ENCODE results near the gene TMEM35B.
"Not testable (repeated sequence)": the region's sequence is repeated elsewhere in the genome, so short reads cannot be mapped to it uniquely, and the experiment has no call there.

Gene TMEM35B

GRCh38 chr1:34988581-34988980, 3.4 kb upstream of the TMEM35B start:
- Histone ChIP-seq H3K36me3 (ENCODE audit: insufficient read depth, low read depth, low read length) (peaks cover 11% of the 10 kb centered on the region; the same call in 1 of the 2 replicates), H3K27me3 (ENCODE audit: insufficient read depth, low read length) (no peaks in the 10 kb centered on the region), H3K9ac (ENCODE audit: low read depth, low read length) (no peak overlapping the region)

GRCh38 chr1:34988147-34988546, 3.0 kb upstream of the TMEM35B start:
- Histone ChIP-seq H3K4me3 (ENCODE audit: low read length) (no peak overlapping the region), H3K36me3 (ENCODE audit: insufficient read depth, low read depth, low read length) (peaks cover 11% of the 10 kb centered on the region; the same call in 1 of the 2 replicates), H3K27me3 (ENCODE audit: insufficient read depth, low read length) (no peaks in the 10 kb centered on the region), H3K9ac (ENCODE audit: low read depth, low read length) (no peak overlapping the region), H3K4me1 (ENCODE audit: insufficient read depth, low read length) (peaks cover 4% of the 10 kb centered on the region; the same call in 1 of the 2 replicates), H3K27ac (ENCODE audit: low read length) (no peak overlapping the region), H3K9me3 (ENCODE audit: insufficient read depth, low read depth, low read length) (no peaks in the 10 kb centered on the region)

More at GRCh38 chr1:34988581-34988980, 3.4 kb upstream of the TMEM35B start:
- H3K4me1 ChIP-seq (ENCODE audit: insufficient read depth, low read length): peaks cover 4% of the 10 kb centered on the region; the same call in 1 of the 2 replicates
- no peak overlapping the region for H3K4me3 ChIP-seq (ENCODE audit: low read length)
- H3K27ac ChIP-seq (ENCODE audit: low read length): no peak overlapping the region
- H3K9me3 ChIP-seq (ENCODE audit: insufficient read depth, low read depth, low read length): no peaks in the 10 kb centered on the region

- H3K4me3 ChIP-seq (ENCODE audit: low read length): no peak overlapping the region
- no peak overlapping the region for H3K27ac ChIP-seq (ENCODE audit: low read length)
- H3K36me3 ChIP-seq (ENCODE audit: insufficient read depth, low read depth, low read length): peaks cover 9% of the 10 kb centered on the region; the same call in 1 of the 2 replicates
- peaks cover 4% of the 10 kb centered on the region; the same call in 1 of the 2 replicates for H3K4me1 ChIP-seq (ENCODE audit: insufficient read depth, low read length)
- no peaks in the 10 kb centered on the region for H3K9me3 ChIP-seq (ENCODE audit: insufficient read depth, low read depth, low read length)
- H3K27me3 ChIP-seq (ENCODE audit: insufficient read depth, low read length): no peaks in the 10 kb centered on the region
- H3K9ac ChIP-seq (ENCODE audit: low read depth, low read length): no peak overlapping the region
Observed at GRCh38 chr1:34987018-34987417, 1.9 kb upstream of the TMEM35B start.

DNA sequence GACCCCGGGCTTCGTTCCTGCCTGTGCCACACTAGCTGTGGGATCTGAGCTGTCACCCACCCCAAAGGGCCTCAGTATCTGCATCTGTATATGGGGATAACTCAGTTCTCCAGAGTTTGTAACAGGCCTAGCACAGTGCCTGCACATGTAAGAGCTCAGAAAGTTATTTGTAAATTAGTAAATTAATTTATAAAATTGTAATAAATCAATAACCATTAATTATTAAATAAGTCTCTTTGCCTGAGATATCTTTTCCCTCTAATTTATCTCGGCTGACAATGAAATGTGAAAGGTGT, 410 bp upstream of the TMEM35B start:
- H3K27ac ChIP-seq (ENCODE audit: low read length); H3K4me1 ChIP-seq (ENCODE audit: insufficient read depth, low read length): not testable (repeated sequence)
- H3K9ac ChIP-seq (ENCODE audit: low read depth, low read length): peak overlapping the region; percentile 71; the same call in 1 of the 2 replicates

DNA sequence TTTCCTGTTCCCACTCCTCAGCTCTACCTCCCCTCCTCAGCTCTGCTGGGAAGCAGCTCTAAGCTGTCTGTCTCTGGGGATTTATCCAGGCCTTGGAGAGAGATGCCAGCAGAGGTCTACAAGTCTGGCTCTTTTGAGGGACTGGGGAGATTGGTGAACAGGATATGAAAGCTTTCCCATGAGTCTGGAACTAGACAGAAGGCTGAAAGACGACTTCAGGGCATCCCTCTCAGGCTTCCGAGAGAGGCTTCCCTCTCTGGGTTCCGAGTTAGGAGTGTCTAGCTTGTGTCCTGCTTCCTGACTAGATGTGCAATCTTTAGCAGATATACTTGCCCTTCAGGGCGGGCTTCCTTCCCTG, 733 bp downstream of the TMEM35B start:
- H3K4me1 ChIP-seq (ENCODE audit: insufficient read depth, low read length): peaks cover 4% of the 10 kb centered on the region; the same call in 1 of the 2 replicates
- H3K9me3 ChIP-seq (ENCODE audit: insufficient read depth, low read depth, low read length): no peaks in the 10 kb centered on the region
- H3K9ac ChIP-seq (ENCODE audit: low read depth, low read length): peak overlapping the region; percentile 71; the same call in 1 of the 2 replicates
- H3K36me3 ChIP-seq (ENCODE audit: insufficient read depth, low read depth, low read length): peaks cover 7% of the 10 kb centered on the region
- no peak overlapping the region for H3K27ac ChIP-seq (ENCODE audit: low read length)
- no peaks in the 10 kb centered on the region for H3K27me3 ChIP-seq (ENCODE audit: insufficient read depth, low read length)
- peak overlapping the region; percentile 80 for H3K4me3 ChIP-seq (ENCODE audit: low read length)

More for the DNA sequence above, 410 bp upstream of the TMEM35B start:
- H3K27me3 ChIP-seq (ENCODE audit: insufficient read depth, low read length); H3K9me3 ChIP-seq (ENCODE audit: insufficient read depth, low read depth, low read length); H3K36me3 ChIP-seq (ENCODE audit: insufficient read depth, low read depth, low read length): not testable (repeated sequence)
- peak overlapping the region; percentile 80 for H3K4me3 ChIP-seq (ENCODE audit: low read length)

DNA sequence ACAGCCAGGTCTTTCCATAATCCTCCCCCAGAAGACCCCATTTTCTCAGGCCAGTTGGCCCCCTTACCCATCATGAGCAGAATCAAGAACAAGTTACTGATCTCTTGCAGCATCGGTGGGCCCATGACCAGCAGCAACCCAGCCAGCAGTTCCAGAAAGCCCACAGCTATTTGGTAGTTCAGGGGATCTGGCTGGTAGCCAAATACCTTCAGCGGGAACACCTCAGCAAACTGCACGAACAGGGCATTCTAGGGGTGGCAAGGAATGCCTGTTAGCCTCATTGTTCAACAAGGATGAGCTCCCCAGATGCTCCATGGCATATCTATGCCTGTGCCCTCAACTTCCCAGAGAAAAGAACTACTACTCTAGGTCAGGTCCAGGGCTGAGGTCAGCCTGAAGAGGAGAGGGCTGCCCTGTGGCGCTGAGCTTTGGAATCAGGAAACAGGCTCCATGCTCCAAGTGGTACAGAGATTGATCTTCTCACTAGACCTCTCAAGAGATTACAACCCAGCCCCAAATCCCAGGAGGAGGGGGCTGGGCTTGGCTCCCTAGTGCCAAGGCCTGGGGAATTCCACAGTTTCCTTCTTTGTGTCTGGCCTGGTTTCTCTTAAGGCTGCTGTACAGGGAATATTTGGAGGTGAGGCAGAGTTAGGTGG, 1.3 kb downstream of the TMEM35B start:
- no peaks in the 10 kb centered on the region for H3K27me3 ChIP-seq (ENCODE audit: insufficient read depth, low read length)
- H3K9me3 ChIP-seq (ENCODE audit: insufficient read depth, low read depth, low read length): no peaks in the 10 kb centered on the region
- H3K36me3 ChIP-seq (ENCODE audit: insufficient read depth, low read depth, low read length): peaks cover 7% of the 10 kb centered on the region
- H3K4me1 ChIP-seq (ENCODE audit: insufficient read depth, low read length): peaks cover 4% of the 10 kb centered on the region; the same call in 1 of the 2 replicates
- H3K4me3 ChIP-seq (ENCODE audit: low read length): peak overlapping the region; percentile 80
- H3K9ac ChIP-seq (ENCODE audit: low read depth, low read length): peak overlapping the region; percentile 71; the same call in 1 of the 2 replicates
- no peak overlapping the region for H3K27ac ChIP-seq (ENCODE audit: low read length)

DNA sequence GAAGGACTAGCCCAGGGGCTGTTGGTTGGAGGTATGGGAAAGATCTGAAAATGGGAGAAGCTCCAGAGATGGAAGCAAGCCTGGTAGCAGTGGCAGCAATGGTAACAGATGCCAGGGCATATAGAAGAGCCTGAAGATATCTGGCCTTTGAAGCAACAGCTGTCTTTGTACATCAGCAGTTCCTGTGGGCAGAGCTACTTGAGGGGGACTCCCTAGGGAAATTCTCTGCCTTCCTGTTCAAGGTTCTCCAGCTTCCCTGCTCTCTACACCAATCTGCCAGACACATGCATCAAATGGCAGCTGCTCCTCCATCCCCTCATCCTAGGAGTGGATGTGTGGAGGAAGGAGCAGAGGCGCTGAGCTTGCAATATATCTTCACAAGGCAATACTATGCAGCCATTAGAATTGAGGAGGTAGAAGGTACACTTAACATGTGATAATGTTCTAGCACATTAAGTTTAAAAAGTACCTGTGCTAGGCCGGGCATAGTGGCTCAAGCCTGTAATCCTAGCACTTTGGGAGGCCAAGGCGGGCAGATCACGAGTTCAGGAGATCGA, 2.2 kb downstream of the TMEM35B start:
- no peak overlapping the region for H3K4me3 ChIP-seq (ENCODE audit: low read length)
- H3K36me3 ChIP-seq (ENCODE audit: insufficient read depth, low read depth, low read length): no peaks in the 10 kb centered on the region; the same call in 1 of the 2 replicates
- no peaks in the 10 kb centered on the region for H3K9me3 ChIP-seq (ENCODE audit: insufficient read depth, low read depth, low read length)
- H3K4me1 ChIP-seq (ENCODE audit: insufficient read depth, low read length): peaks cover 4% of the 10 kb centered on the region; the same call in 1 of the 2 replicates
- H3K27me3 ChIP-seq (ENCODE audit: insufficient read depth, low read length): no peaks in the 10 kb centered on the region
- no peak overlapping the region for H3K9ac ChIP-seq (ENCODE audit: low read depth, low read length)
- no peak overlapping the region for H3K27ac ChIP-seq (ENCODE audit: low read length)

- H3K4me1 ChIP-seq (ENCODE audit: insufficient read depth, low read length): peaks cover 4% of the 10 kb centered on the region; the same call in 1 of the 2 replicates
- no peak overlapping the region for H3K4me3 ChIP-seq (ENCODE audit: low read length)
- no peak overlapping the region for H3K9ac ChIP-seq (ENCODE audit: low read depth, low read length)
- no peak overlapping the region for H3K27ac ChIP-seq (ENCODE audit: low read length)
- no peaks in the 10 kb centered on the region; the same call in 1 of the 2 replicates for H3K36me3 ChIP-seq (ENCODE audit: insufficient read depth, low read depth, low read length)
- H3K9me3 ChIP-seq (ENCODE audit: insufficient read depth, low read depth, low read length): no peaks in the 10 kb centered on the region
- no peaks in the 10 kb centered on the region for H3K27me3 ChIP-seq (ENCODE audit: insufficient read depth, low read length)
Observed at GRCh38 chr1:34980715-34981114, 4.4 kb downstream of the TMEM35B start.

GRCh38 chr1:34978921-34979320, 6.2 kb downstream of the TMEM35B start:
- H3K27ac ChIP-seq (ENCODE audit: low read length): no peak overlapping the region
- H3K4me3 ChIP-seq (ENCODE audit: low read length): no peak overlapping the region
- H3K27me3 ChIP-seq (ENCODE audit: insufficient read depth, low read length): no peaks in the 10 kb centered on the region
- H3K4me1 ChIP-seq (ENCODE audit: insufficient read depth, low read length): no peaks in the 10 kb centered on the region
- no peaks in the 10 kb centered on the region for H3K9me3 ChIP-seq (ENCODE audit: insufficient read depth, low read depth, low read length)
- no peaks in the 10 kb centered on the region; the same call in 1 of the 2 replicates for H3K36me3 ChIP-seq (ENCODE audit: insufficient read depth, low read depth, low read length)
- no peak overlapping the region for H3K9ac ChIP-seq (ENCODE audit: low read depth, low read length)

GRCh38 chr1:34977858-34978257, 7.3 kb downstream of the TMEM35B start:
- no peaks in the 10 kb centered on the region for H3K4me1 ChIP-seq (ENCODE audit: insufficient read depth, low read length)
- no peak overlapping the region for H3K4me3 ChIP-seq (ENCODE audit: low read length)
- H3K27ac ChIP-seq (ENCODE audit: low read length): no peak overlapping the region
- H3K9ac ChIP-seq (ENCODE audit: low read depth, low read length): no peak overlapping the region
- H3K9me3 ChIP-seq (ENCODE audit: insufficient read depth, low read depth, low read length): no peaks in the 10 kb centered on the region
- H3K27me3 ChIP-seq (ENCODE audit: insufficient read depth, low read length): no peaks in the 10 kb centered on the region
- no peaks in the 10 kb centered on the region; the same call in 1 of the 2 replicates for H3K36me3 ChIP-seq (ENCODE audit: insufficient read depth, low read depth, low read length)

- Histone ChIP-seq H3K36me3 (ENCODE audit: insufficient read depth, low read depth, low read length) (no peaks in the 10 kb centered on the region; the same call in 1 of the 2 replicates), H3K9me3 (ENCODE audit: insufficient read depth, low read depth, low read length) (no peaks in the 10 kb centered on the region), H3K27ac (ENCODE audit: low read length) (no peak overlapping the region), H3K27me3 (ENCODE audit: insufficient read depth, low read length) (no peaks in the 10 kb centered on the region), H3K9ac (ENCODE audit: low read depth, low read length) (no peak overlapping the region), H3K4me3 (ENCODE audit: low read length) (no peak overlapping the region), H3K4me1 (ENCODE audit: insufficient read depth, low read length) (no peaks in the 10 kb centered on the region)
Observed at GRCh38 chr1:34977210-34977471, 8.0 kb downstream of the TMEM35B start.
